Naive thymus-derived CD4-positive, alpha-beta T cell (primary cell): Measurements from ENCODE around the gene TBX20. TPM values are rescaled to one million over a fixed set of nuclear protein-coding genes. Genes with fewer than 3 reads are reported as not detected.

Experiments used
- ATAC-seq: fragments of 150-1000 bp; cut with Tn5 transposase; 2 replicates; pipeline ENCODE4 v1.10.0; 2021; ENCODE audit warnings: mild to moderate bottlenecking, moderate library complexity
- CTCF ChIA-PET: fragments of 350-600 bp; sonication (Branson Sonifier 250); formaldehyde crosslinking; loops from one replicate; lab custom pipeline; 2021; ENCODE audit warnings: antibody characterized with exemption; lab: Charles Lee
- POLR2A ChIA-PET: fragments of 350-600 bp; sonication (Branson Sonifier 250); formaldehyde crosslinking; loops from one replicate; lab custom pipeline; 2021; ENCODE audit warnings: antibody characterized with exemption, inconsistent platforms; lab: Charles Lee
- DNase-seq, 9 donors: peaks; one replicate each; pipeline versions ENCODE4 v3.0.0 to v3.0.0-alpha.2; 2020 to 2022; ENCODE audit warnings: mixed read lengths in 1 of 9
- H3K27ac ChIP-seq: one replicate; pipeline ENCODE4 v1.7.0; 2013; ENCODE audit warnings: mild to moderate bottlenecking, low read depth, low read length, moderate library complexity
- H3K27me3 ChIP-seq, 2 donors: one replicate each; pipeline ENCODE4 v1.7.0; 2013; ENCODE audit warnings: low read length in 2 of 2, mild to moderate bottlenecking in 2 of 2, moderate library complexity in 2 of 2; ENCODE audit not compliant: control insufficient read depth in 2 of 2, insufficient read depth in 2 of 2
- H3K36me3 ChIP-seq, 3 experiments: 1 replicate in 2 of 3; 2 replicates in 1 of 3; pipeline ENCODE4 v1.7.0; 2013; ENCODE audit warnings: low read length in 3 of 3, mild to moderate bottlenecking in 3 of 3, moderate library complexity in 1 of 3; ENCODE audit not compliant: insufficient read depth in 3 of 3, control insufficient read depth in 2 of 3
- H3K4me1 ChIP-seq, 2 donors: one replicate each; pipeline ENCODE4 v1.7.0; 2013; ENCODE audit warnings: low read length in 2 of 2, mild to moderate bottlenecking in 2 of 2, moderate library complexity in 1 of 2; ENCODE audit not compliant: control insufficient read depth in 2 of 2, insufficient read depth in 2 of 2
- H3K4me3 ChIP-seq: 2 replicates; pipeline ENCODE4 v1.7.0; 2013; ENCODE audit warnings: mild to moderate bottlenecking, low read length
- H3K9me3 ChIP-seq, 3 experiments: 1 replicate in 2 of 3; 2 replicates in 1 of 3; pipeline ENCODE4 v1.7.0; 2013; ENCODE audit warnings: low read length in 3 of 3; ENCODE audit not compliant: control insufficient read depth in 2 of 3
- H3K27ac Mint-ChIP-seq, 9 donors: one replicate each; pipeline ENCODE4 v1.8.0; 2020 to 2022; ENCODE audit warnings: mixed read lengths in 9 of 9, mild to moderate bottlenecking in 8 of 9, moderate library complexity in 5 of 9, inconsistent platforms in 2 of 9
- H3K27me3 Mint-ChIP-seq, 5 donors: one replicate each; pipeline ENCODE4 v1.8.0; 2021 to 2022; ENCODE audit warnings: mixed read lengths in 5 of 5, mild to moderate bottlenecking in 1 of 5
- H3K36me3 Mint-ChIP-seq, 5 donors: one replicate each; pipeline ENCODE4 v1.8.0; 2020 to 2022; ENCODE audit warnings: mixed read lengths in 5 of 5, mild to moderate bottlenecking in 3 of 5, inconsistent platforms in 1 of 5
- H3K4me1 Mint-ChIP-seq, 7 donors: one replicate each; pipeline ENCODE4 v1.8.0; 2020 to 2022; ENCODE audit warnings: mixed read lengths in 7 of 7, mild to moderate bottlenecking in 3 of 7, inconsistent platforms in 1 of 7
- H3K4me3 Mint-ChIP-seq, 10 donors: one replicate each; pipeline ENCODE4 v1.8.0; 2020 to 2022; ENCODE audit warnings: mild to moderate bottlenecking in 10 of 10, mixed read lengths in 10 of 10, moderate library complexity in 6 of 10, inconsistent platforms in 2 of 10
- H3K9me3 Mint-ChIP-seq, 11 donors: one replicate each; pipeline ENCODE4 v1.8.0; 2020 to 2022; ENCODE audit warnings: mixed read lengths in 11 of 11, mild to moderate bottlenecking in 4 of 11, inconsistent platforms in 1 of 11, moderate library complexity in 1 of 11
- intact Hi-C, 2 donors: fragments of 100-400 bp; cut with micrococcal nuclease; formaldehyde crosslinking; loops; one replicate each; pipeline ENCODE4 v1.15.1; 2023
- polyA plus RNA-seq, 2 donors: library from polyadenylated mRNA; unstranded; fragments of 300-500 nt; fragmentation: Illumina TruSeq; gene quantifications; one replicate each; pipeline ENCODE4 v1.2.3, GENCODE V29; 2021
- total RNA-seq, 6 experiments: library from RNA in 5 of 6; stranded (reverse) in 5 of 6; gene quantifications; 1 replicate in 5 of 6; 2 replicates in 1 of 6; pipeline ENCODE4 v1.2.3 and lab custom pipeline; 2021 to 2026

Gene TBX20, protein sequence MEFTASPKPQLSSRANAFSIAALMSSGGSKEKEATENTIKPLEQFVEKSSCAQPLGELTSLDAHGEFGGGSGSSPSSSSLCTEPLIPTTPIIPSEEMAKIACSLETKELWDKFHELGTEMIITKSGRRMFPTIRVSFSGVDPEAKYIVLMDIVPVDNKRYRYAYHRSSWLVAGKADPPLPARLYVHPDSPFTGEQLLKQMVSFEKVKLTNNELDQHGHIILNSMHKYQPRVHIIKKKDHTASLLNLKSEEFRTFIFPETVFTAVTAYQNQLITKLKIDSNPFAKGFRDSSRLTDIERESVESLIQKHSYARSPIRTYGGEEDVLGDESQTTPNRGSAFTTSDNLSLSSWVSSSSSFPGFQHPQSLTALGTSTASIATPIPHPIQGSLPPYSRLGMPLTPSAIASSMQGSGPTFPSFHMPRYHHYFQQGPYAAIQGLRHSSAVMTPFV
- total RNA-seq = not detected
- polyA plus RNA-seq = not detected
- total RNA-seq (lab: John Stamatoyannopoulos, UW) = not detected

DNA sequence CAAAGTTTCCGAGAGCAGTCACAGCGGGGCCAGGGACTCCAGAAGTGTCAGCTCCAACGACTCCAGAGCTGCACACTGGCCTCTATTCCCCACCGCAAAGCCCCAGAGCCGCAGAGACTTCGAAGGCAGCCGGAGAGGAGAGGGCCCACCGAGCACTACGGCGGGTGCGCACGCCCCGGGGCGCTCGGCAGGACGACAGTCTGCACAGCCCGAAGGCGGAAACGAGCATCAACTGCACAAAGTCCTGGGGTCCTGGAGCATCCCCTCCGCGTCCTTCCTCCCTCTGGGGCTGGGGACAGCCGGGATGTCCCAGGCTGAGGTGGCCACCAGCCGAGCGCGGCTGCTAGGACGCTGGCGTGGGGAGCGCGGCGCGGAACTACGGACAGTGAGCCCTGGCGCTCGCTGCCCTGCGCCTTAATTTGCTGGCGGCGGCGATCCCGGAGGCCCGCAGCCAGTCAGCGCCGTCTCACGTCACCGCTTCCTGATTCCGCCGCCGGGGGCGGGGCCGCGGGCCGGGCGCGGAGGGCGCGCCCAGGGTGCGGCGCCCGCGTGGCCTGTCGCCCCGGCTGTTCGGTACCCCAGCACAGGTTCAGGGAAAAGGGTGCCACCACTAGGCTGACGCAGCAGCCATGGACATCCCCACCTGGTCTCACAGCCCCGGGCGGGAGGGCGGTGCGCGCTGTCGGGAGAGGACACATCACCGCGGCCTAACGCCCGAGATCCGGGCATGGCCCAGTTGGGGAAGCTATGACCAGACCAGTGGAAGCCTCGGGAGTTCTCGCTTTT lies at the start of gene TBX20:
TSS of gene TBX20 (minus strand) at position 391 of the 786 bp plus-strand sequence. CDS start 480 bp downstream, outside the sequence.
- peak in 1 of 9 donors; percentile 44 for DNase-seq
- Mint-ChIP-seq H3K27ac (peak within 1 kb of the TSS in 1 of 9 donors; percentile 66), H3K4me3 (peak within 1 kb of the TSS in 9 of 10 donors; percentile 45 to 74 (median 52)), H3K27me3 (peaks cover 80 to 90% (median 83%) of the 10 kb centered on the region in 5 donors), H3K36me3 (peaks cover 0 to 1% (median 0%) of the 10 kb centered on the region in 5 donors), H3K4me1 (peaks cover 0 to 22% (median 15%) of the 10 kb centered on the region in 7 donors), H3K9me3 (peaks cover 0 to 68% (median 8%) of the 10 kb centered on the region in 11 donors)
- H3K9me3 ChIP-seq = peaks cover 0 to 5% (median 0%) of the 10 kb centered on the region in 3 experiments
- ChIA-PET POLR2A (no interaction called here), CTCF (no interaction called here)
- no peak within 1 kb of the TSS for H3K27ac ChIP-seq
- H3K27me3 ChIP-seq = peaks cover 13 to 35% of the 10 kb centered on the region in 2 donors
- intact Hi-C loops = loop anchor here in 1 of 2 donors (5.0 kb wide), 2 partner anchors 67 to 217 kb away; partner anchors contain the start of gene DPY19L1
- peak; percentile 42 for ATAC-seq
- H3K4me1 ChIP-seq = no peaks in the 10 kb centered on the region
- no peaks in the 10 kb centered on the region for H3K36me3 ChIP-seq
- H3K4me3 ChIP-seq = peak within 1 kb of the TSS; percentile 6

- no peaks in the 10 kb centered on the region for H3K36me3 ChIP-seq
- intact Hi-C loops = no loop called here
- no peak overlapping the region for H3K27ac ChIP-seq
- no peaks in the 10 kb centered on the region for H3K27me3 ChIP-seq
- ATAC-seq = no peak
- Mint-ChIP-seq H3K4me3 (no peak overlapping the region), H3K27ac (peak overlapping the region in 1 of 9 donors; percentile 18), H3K36me3 (no peaks in the 10 kb centered on the region), H3K27me3 (peaks cover 3 to 33% (median 24%) of the 10 kb centered on the region in 5 donors), H3K4me1 (no peaks in the 10 kb centered on the region), H3K9me3 (peaks cover 0 to 21% (median 4%) of the 10 kb centered on the region in 11 donors)
- no peak overlapping the region for H3K4me3 ChIP-seq
- no peaks in the 10 kb centered on the region for H3K4me1 ChIP-seq
- POLR2A ChIA-PET = no interaction called here
- CTCF ChIA-PET = no interaction called here
- no peak for DNase-seq
- no peaks in the 10 kb centered on the region for H3K9me3 ChIP-seq
Observed at GRCh38 chr7:35289376-35289775, 35.5 kb upstream of the TBX20 start.

- Mint-ChIP-seq H3K4me1 (no peaks in the 10 kb centered on the region), H3K9me3 (peaks cover 0 to 16% (median 2%) of the 10 kb centered on the region in 11 donors), H3K4me3 (no peak overlapping the region), H3K27ac (no peak overlapping the region), H3K27me3 (peaks cover 2 to 32% (median 19%) of the 10 kb centered on the region in 5 donors), H3K36me3 (no peaks in the 10 kb centered on the region)
- Histone ChIP-seq H3K27ac (no peak overlapping the region), H3K27me3 (no peaks in the 10 kb centered on the region), H3K4me3 (no peak overlapping the region), H3K9me3 (no peaks in the 10 kb centered on the region), H3K36me3 (no peaks in the 10 kb centered on the region), H3K4me1 (no peaks in the 10 kb centered on the region)
- DNase-seq (no peak), ATAC-seq (no peak)
- CTCF ChIA-PET = no interaction called here
- intact Hi-C loops = no loop called here
- POLR2A ChIA-PET = no interaction called here
Observed at GRCh38 chr7:35286986-35287385, 33.1 kb upstream of the TBX20 start.

GRCh38 chr7:35286422-35286821 lies 32.5 kb upstream of the TBX20 start:
- H3K4me1 Mint-ChIP-seq = no peaks in the 10 kb centered on the region
- no peak for DNase-seq
- Histone ChIP-seq H3K9me3 (no peaks in the 10 kb centered on the region), H3K36me3 (no peaks in the 10 kb centered on the region), H3K27ac (no peak overlapping the region), H3K27me3 (no peaks in the 10 kb centered on the region), H3K4me1 (no peaks in the 10 kb centered on the region), H3K4me3 (no peak overlapping the region)
- H3K27me3 Mint-ChIP-seq = peaks cover 2 to 32% (median 20%) of the 10 kb centered on the region in 5 donors
- no peaks in the 10 kb centered on the region for H3K36me3 Mint-ChIP-seq
- intact Hi-C loops = no loop called here
- ChIA-PET POLR2A (no interaction called here), CTCF (interaction anchor here (0.8 kb wide), 1 partner anchor 574 kb away, joined by 4 read pairs; no protein-coding TSS in a partner anchor)
- H3K9me3 Mint-ChIP-seq = peaks cover 0 to 16% (median 2%) of the 10 kb centered on the region in 11 donors
- no peak overlapping the region for H3K27ac Mint-ChIP-seq
- no peak overlapping the region for H3K4me3 Mint-ChIP-seq
- no peak for ATAC-seq

DNA sequence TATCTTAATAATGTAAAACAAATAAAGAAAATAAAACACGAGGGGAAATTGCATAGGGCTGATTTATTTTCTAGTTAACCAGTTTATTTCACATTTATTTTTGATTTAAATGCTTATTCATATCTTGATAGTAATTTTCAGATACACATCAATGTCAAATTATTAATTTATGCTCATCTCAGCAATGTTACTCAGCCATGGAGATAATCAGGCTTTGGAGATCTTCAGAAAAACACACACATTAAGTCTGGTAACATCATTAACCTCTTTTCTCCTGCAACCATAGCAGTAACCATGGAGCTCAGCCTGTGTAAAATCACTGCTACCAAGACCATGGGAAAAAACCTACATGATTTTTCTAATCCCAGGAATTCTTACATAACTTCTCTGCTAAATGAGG lies 31.9 kb upstream of the TBX20 start:
- ATAC-seq = no peak
- CTCF ChIA-PET = no interaction called here
- no peaks in the 10 kb centered on the region for H3K36me3 Mint-ChIP-seq

GRCh38 chr7:35280902-35281301 lies 27.0 kb upstream of the TBX20 start:
- ChIA-PET POLR2A (no interaction called here), CTCF (no interaction called here)
- Mint-ChIP-seq H3K27me3 (peaks cover 0 to 60% (median 28%) of the 10 kb centered on the region in 5 donors), H3K27ac (no peak overlapping the region), H3K9me3 (peaks cover 0 to 3% (median 0%) of the 10 kb centered on the region in 11 donors), H3K4me1 (no peaks in the 10 kb centered on the region), H3K36me3 (no peaks in the 10 kb centered on the region), H3K4me3 (no peak overlapping the region)
- intact Hi-C loops = no loop called here
- H3K27me3 ChIP-seq = no peaks in the 10 kb centered on the region
- H3K4me1 ChIP-seq = no peaks in the 10 kb centered on the region
- no peaks in the 10 kb centered on the region for H3K36me3 ChIP-seq
- H3K9me3 ChIP-seq = no peaks in the 10 kb centered on the region
- no peak overlapping the region for H3K4me3 ChIP-seq
- H3K27ac ChIP-seq = no peak overlapping the region
- ATAC-seq = no peak
- no peak for DNase-seq

More for the DNA sequence above, 31.9 kb upstream of the TBX20 start:
- H3K9me3 Mint-ChIP-seq = peaks cover 0 to 16% (median 2%) of the 10 kb centered on the region in 11 donors
- H3K4me1 Mint-ChIP-seq = no peaks in the 10 kb centered on the region
- Histone ChIP-seq H3K4me1 (no peaks in the 10 kb centered on the region), H3K27me3 (no peaks in the 10 kb centered on the region), H3K36me3 (no peaks in the 10 kb centered on the region), H3K4me3 (no peak overlapping the region), H3K9me3 (no peaks in the 10 kb centered on the region), H3K27ac (no peak overlapping the region)
- DNase-seq = no peak
- POLR2A ChIA-PET = no interaction called here
- peaks cover 2 to 36% (median 24%) of the 10 kb centered on the region in 5 donors for H3K27me3 Mint-ChIP-seq
- no peak overlapping the region for H3K4me3 Mint-ChIP-seq
- intact Hi-C loops = no loop called here
- no peak overlapping the region for H3K27ac Mint-ChIP-seq
